BLaER1 treated with 17β-estradiol and CSF1 and Interleukin-3, amounts not matched to agents 10 nM and 100 nM (cell line): ENCODE measurements around the gene LYPLA2.

Experiments used
- H3K27ac ChIP-seq, 11 experiments: shearing (Covaris generic); formaldehyde crosslinking; 2 replicates each; pipeline ENCODE4 v1.8.1; 2022
- H3K27me3 ChIP-seq, 11 experiments: shearing (Covaris generic); formaldehyde crosslinking; 2 replicates each; pipeline ENCODE4 v1.8.1; 2022
- H3K36me3 ChIP-seq, 11 experiments: shearing (Covaris generic); formaldehyde crosslinking; 2 replicates each; pipeline ENCODE4 v1.8.1; 2022
- H3K4me1 ChIP-seq, 10 experiments: shearing (Covaris generic); formaldehyde crosslinking; 2 replicates each; pipeline ENCODE4 v1.8.1; 2022
- H3K4me2 ChIP-seq, 11 experiments: shearing (Covaris generic); formaldehyde crosslinking; 2 replicates each; pipeline ENCODE4 v1.8.1; 2022
- H3K4me3 ChIP-seq, 10 experiments: shearing (Covaris generic); formaldehyde crosslinking; 2 replicates each; pipeline ENCODE4 v1.8.1; 2022
- H3K9ac ChIP-seq, 11 experiments: shearing (Covaris generic); formaldehyde crosslinking; 2 replicates each; pipeline ENCODE4 v1.8.1; 2022
- H3K9me3 ChIP-seq, 11 experiments: shearing (Covaris generic); formaldehyde crosslinking; replicated peaks in 1 of 11; 2 replicates each; pipeline ENCODE4 v1.8.1; 2022
- H4K20me1 ChIP-seq, 11 experiments: shearing (Covaris generic); formaldehyde crosslinking; 2 replicates each; pipeline ENCODE4 v1.8.1; 2022
- Cebpa-rat ChIP-seq, 11 experiments: shearing (Covaris generic); IDR thresholded peaks; 2 replicates each; pipeline ENCODE4 v1.8.1; 2022

Gene LYPLA2

DNA sequence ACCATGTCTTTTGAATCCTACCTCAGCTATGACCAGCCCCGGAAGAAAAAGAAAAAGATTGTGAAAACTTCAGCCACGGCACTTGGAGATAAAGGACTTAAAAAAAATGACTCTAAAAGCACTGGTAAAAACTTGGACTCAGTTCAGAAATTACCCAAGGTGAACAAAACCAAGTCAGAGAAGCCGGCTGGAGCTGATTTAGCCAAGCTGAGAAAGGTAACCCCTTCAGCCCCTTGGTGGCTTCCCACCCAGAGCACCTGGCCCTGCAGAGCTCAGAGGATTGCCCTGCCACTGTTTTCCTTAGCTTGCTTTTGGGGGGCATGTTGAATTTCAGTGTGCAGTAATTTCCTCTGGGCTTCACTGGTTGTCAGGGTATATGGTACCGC is 39.1 kb upstream of the LYPLA2 start:
- peaks cover 62 to 100% (median 90%) of the 10 kb centered on the region in 11 experiments for H4K20me1 ChIP-seq
- no peak for TF ChIP-seq Cebpa-rat (IDR thresholded peaks at IDR 0.05)
- H3K4me2 ChIP-seq, result no peak overlapping the region
- no peak overlapping the region for H3K4me3 ChIP-seq
- peak overlapping the region in 3 of 11 experiments; percentile 1 to 10 (median 6); a peak in 3 of 22 replicates for H3K9ac ChIP-seq
- no peak overlapping the region for H3K27ac ChIP-seq
- H3K27me3 ChIP-seq, result no peaks in the 10 kb centered on the region
- H3K36me3 ChIP-seq, result peaks cover 84 to 100% (median 90%) of the 10 kb centered on the region in 11 experiments
- H3K9me3 ChIP-seq, result no peaks in the 10 kb centered on the region
- H3K4me1 ChIP-seq, result peaks cover 0 to 25% (median 16%) of the 10 kb centered on the region in 10 experiments; a peak in 15 of 20 replicates

DNA sequence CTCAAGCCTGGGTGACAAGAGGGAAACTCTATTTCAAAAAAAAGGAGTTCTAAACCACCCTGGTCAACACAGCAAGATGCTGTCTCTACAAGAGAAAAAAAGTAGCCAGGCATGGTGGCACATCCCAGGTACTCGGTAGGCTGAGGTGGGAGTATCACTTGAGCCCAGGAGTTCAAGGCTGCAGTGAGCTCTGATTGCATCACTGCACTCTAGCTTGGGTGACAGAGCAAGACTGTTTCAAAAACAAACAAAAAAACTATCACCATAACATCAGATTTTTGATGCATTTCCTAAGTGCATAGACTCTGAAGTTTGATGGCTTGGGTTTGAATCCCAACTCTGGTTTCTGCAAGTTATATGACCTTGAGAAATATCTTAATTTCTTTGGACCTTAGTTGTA is 38.0 kb upstream of the LYPLA2 start:
- no peak for TF ChIP-seq Cebpa-rat (IDR thresholded peaks at IDR 0.05)
- no peak overlapping the region for H3K9ac ChIP-seq
- H3K4me3 ChIP-seq, result no peak overlapping the region
- no peaks in the 10 kb centered on the region for H3K9me3 ChIP-seq
- peaks cover 89 to 100% (median 95%) of the 10 kb centered on the region in 11 experiments for H3K36me3 ChIP-seq
- peaks cover 0 to 18% (median 7%) of the 10 kb centered on the region in 10 experiments; a peak in 14 of 20 replicates for H3K4me1 ChIP-seq
- no peaks in the 10 kb centered on the region for H3K27me3 ChIP-seq
- H4K20me1 ChIP-seq, result peaks cover 53 to 100% (median 86%) of the 10 kb centered on the region in 11 experiments
- H3K27ac ChIP-seq, result no peak overlapping the region
- no peak overlapping the region for H3K4me2 ChIP-seq

DNA sequence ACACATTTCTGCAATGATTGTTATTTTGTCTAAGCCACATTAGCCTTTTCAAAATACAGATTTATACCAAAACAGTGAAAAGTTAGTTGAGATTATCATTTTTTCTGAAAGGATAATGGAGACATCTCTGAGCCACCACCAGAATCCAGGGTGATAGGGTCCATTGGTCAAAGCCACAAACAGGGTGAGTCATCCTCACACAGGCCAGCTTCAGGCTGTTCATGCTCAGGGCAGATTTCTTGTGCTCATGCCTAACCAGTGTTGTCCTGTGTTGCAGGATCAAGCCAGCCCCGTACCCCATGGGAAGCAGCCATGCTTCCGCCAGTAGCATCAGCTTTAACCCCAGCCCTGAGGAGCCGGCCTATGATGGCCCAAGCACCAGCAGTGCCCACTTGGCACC is 34.3 kb upstream of the LYPLA2 start:
- no peaks in the 10 kb centered on the region for H3K9me3 ChIP-seq
- H3K4me3 ChIP-seq, result no peak overlapping the region
- H3K4me1 ChIP-seq, result peaks cover 0 to 12% (median 0%) of the 10 kb centered on the region in 10 experiments; a peak in 6 of 20 replicates
- H3K9ac ChIP-seq, result 0 out of 22 replicates have a peak overlapping the region, but pooled peaks of 1 of the 11 experiments have one; percentile 14
- no peak overlapping the region for H3K27ac ChIP-seq
- TF ChIP-seq Cebpa-rat (IDR thresholded peaks at IDR 0.05), result no peak
- peaks cover 41 to 99% (median 89%) of the 10 kb centered on the region in 11 experiments; a peak in 21 of 22 replicates for H4K20me1 ChIP-seq
- H3K4me2 ChIP-seq, result no peak overlapping the region
- peaks cover 98 to 100% (median 100%) of the 10 kb centered on the region in 11 experiments for H3K36me3 ChIP-seq
- no peaks in the 10 kb centered on the region for H3K27me3 ChIP-seq

DNA sequence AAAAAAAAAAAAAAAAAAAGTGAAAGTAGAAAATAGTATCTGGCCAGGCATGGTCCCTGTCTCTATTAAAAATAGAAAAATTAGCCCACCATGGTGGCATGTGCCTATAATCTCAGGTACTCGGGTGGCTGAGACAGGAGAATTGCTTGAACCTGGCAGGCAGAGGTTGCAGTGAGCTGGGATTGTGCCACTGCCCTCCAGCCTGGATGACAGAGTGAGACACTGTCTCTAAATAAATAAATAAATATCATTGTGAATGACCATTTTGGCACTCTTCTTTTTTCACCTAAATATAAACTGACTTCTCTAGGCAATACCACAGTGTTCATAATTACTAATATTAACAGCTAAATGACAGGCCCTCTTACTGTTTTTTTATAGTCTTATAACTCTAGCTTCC is 33.1 kb upstream of the LYPLA2 start:
- Histone ChIP-seq H3K27me3 (no peaks in the 10 kb centered on the region), H3K4me2 (no peak overlapping the region), H3K4me3 (no peak overlapping the region), H4K20me1 (peaks cover 35 to 99% (median 89%) of the 10 kb centered on the region in 11 experiments; a peak in 21 of 22 replicates), H3K27ac (no peak overlapping the region), H3K9ac (no peak overlapping the region), H3K36me3 (peaks cover 98 to 100% (median 100%) of the 10 kb centered on the region in 11 experiments), H3K4me1 (peaks cover 0 to 19% (median 7%) of the 10 kb centered on the region in 10 experiments; a peak in 13 of 20 replicates), H3K9me3 (no peaks in the 10 kb centered on the region)
- TF ChIP-seq Cebpa-rat (IDR thresholded peaks at IDR 0.05), result no peak

DNA sequence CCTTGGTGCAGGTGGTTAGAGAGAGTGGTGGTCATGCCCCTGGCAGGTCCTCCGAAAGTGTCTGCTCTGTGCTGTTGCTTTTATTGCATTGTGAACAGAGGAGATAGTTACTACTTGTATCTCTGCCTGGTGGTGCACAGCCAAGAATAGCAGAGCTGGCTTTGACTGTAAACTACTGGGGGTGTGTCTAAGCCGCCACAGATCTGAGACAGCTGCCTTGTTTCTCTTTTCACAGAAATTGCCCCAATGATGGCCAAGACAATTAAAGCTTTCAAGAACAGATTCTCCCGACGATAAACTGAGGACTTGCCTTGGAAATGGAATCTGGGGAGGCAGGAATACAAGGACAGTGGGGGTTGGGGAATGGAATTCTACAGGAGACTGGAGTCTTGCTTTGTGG is 31.7 kb upstream of the LYPLA2 start:
- Histone ChIP-seq H3K4me1 (peaks cover 0 to 26% (median 20%) of the 10 kb centered on the region in 10 experiments; a peak in 15 of 20 replicates), H3K27ac (no peak overlapping the region), H3K27me3 (no peaks in the 10 kb centered on the region), H3K4me2 (no peak overlapping the region), H4K20me1 (peaks cover 25 to 98% (median 89%) of the 10 kb centered on the region in 11 experiments; a peak in 20 of 22 replicates), H3K4me3 (no peak overlapping the region), H3K9me3 (no peaks in the 10 kb centered on the region), H3K36me3 (peaks cover 92 to 100% (median 98%) of the 10 kb centered on the region in 11 experiments), H3K9ac (no peak overlapping the region)
- TF ChIP-seq Cebpa-rat (IDR thresholded peaks at IDR 0.05), result no peak

DNA sequence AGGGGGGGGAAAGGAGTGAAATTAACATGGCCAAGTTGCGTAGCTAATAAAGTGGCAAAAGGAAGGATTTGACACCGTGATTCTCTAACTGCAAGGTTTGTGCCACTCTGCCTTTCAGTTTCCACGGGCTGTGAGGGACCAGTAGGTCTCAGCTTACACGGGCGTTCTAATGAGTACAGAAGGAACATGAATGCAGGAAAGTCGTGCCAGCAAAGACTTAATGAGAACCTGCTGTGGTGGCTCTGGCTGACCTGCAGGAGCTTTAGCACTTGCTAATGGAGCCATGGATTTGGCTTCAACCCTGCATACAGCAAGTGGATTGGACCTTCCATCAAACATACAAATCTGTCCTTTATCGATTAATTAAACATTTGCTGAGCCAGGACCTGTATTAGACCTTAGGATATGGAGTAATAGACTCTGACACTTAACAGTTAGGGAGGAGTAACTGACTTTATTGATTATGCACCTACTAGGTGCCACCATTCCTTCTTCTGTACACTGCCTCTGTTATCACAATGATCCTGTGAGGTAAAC is 27.8 kb upstream of the LYPLA2 start:
- peak overlapping the region in 4 of 11 experiments; percentile 15 to 23 (median 19); a peak in 4 of 22 replicates for H3K4me2 ChIP-seq
- no peaks in the 10 kb centered on the region for H3K9me3 ChIP-seq
- no peak overlapping the region for H3K9ac ChIP-seq
- peaks cover 0 to 22% (median 15%) of the 10 kb centered on the region in 10 experiments; a peak in 12 of 20 replicates for H3K4me1 ChIP-seq
- H3K27ac ChIP-seq, result no peak overlapping the region
- peaks cover 25 to 69% (median 60%) of the 10 kb centered on the region in 11 experiments; a peak in 19 of 22 replicates for H4K20me1 ChIP-seq
- no peak for TF ChIP-seq Cebpa-rat (IDR thresholded peaks at IDR 0.05)
- H3K4me3 ChIP-seq, result no peak overlapping the region
- no peaks in the 10 kb centered on the region for H3K27me3 ChIP-seq
- peaks cover 72 to 98% (median 85%) of the 10 kb centered on the region in 11 experiments for H3K36me3 ChIP-seq

DNA sequence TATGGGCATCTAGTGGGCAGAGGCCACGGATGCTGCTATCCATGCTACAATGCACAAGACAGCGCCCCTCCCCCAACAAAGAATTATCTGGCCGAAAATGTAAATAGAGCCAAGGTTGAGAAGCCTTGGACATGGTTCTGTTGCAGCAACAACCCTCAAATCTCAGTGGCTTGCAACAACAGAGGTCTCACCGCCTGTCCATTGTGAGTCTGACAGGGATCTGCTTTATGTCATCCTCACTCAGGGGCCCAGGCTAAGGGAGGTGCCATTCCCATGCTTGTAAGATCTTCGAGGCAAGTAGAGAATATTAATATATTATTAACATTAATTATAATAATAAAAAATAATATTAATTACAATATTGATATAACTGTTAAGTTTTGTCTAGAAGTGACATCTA is 22.2 kb upstream of the LYPLA2 start:
- H3K4me3 ChIP-seq, result no peak overlapping the region
- no peak overlapping the region for H3K27ac ChIP-seq
- no peak for TF ChIP-seq Cebpa-rat (IDR thresholded peaks at IDR 0.05)
- H3K4me2 ChIP-seq, result no peak overlapping the region
- H4K20me1 ChIP-seq, result peaks cover 0 to 14% (median 7%) of the 10 kb centered on the region in 11 experiments; a peak in 8 of 22 replicates
- H3K9me3 ChIP-seq, result no peaks in the 10 kb centered on the region
- peaks cover 0 to 22% (median 14%) of the 10 kb centered on the region in 10 experiments; a peak in 13 of 20 replicates for H3K4me1 ChIP-seq
- no peaks in the 10 kb centered on the region for H3K27me3 ChIP-seq
- H3K36me3 ChIP-seq, result peaks cover 22 to 71% (median 48%) of the 10 kb centered on the region in 11 experiments; a peak in 21 of 22 replicates
- no peak overlapping the region for H3K9ac ChIP-seq

DNA sequence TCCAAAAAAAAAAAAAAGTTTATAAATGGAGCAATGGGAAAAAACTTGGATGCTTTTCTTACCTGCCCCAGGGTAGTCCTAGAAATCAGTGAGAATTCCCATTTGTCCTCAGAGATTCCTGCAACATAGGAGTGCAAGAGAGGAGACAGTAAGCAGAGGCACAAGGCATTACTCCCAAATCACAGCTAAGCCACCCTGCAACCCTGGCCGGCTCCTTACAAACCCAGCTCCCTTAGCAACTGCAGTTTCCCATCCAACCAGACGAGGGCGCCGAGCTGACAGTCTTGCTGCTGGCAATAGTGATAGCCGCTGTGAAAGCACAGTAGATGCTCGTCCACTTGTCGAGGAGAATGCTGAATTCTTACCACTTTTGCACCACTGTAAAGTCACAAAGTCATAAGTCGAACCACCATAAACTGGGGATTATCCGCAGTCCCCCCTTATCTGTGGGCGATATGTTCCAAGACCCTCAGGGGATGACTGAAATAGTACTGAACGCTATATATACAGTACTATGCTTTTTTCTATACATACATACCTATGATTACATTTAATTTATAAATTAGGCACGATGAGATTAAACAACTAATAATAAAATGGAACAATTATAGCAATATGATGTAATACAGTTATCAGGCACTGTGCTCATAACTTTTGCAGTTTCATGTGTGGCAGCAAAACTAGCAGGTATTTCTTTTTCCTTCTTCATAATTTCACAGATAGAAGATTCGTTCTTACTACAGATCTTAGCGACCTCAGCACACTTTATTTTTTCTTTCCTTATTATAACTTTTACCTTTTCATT is 18.7 kb upstream of the LYPLA2 start:
- Histone ChIP-seq H3K27me3 (no peaks in the 10 kb centered on the region), H3K27ac (no peak overlapping the region), H3K36me3 (peaks cover 0 to 37% (median 26%) of the 10 kb centered on the region in 11 experiments; a peak in 15 of 22 replicates), H3K4me3 (no peak overlapping the region), H3K4me1 (peaks cover 7 to 32% (median 19%) of the 10 kb centered on the region in 10 experiments), H4K20me1 (no peaks in the 10 kb centered on the region), H3K9me3 (no peaks in the 10 kb centered on the region), H3K9ac (peak overlapping the region in 2 of 11 experiments; percentile 12 to 26; a peak in 1 of 22 replicates), H3K4me2 (peak overlapping the region in 5 of 11 experiments; percentile 26 to 47 (median 36); a peak in 10 of 22 replicates)
- TF ChIP-seq Cebpa-rat (IDR thresholded peaks at IDR 0.05), result no peak

DNA sequence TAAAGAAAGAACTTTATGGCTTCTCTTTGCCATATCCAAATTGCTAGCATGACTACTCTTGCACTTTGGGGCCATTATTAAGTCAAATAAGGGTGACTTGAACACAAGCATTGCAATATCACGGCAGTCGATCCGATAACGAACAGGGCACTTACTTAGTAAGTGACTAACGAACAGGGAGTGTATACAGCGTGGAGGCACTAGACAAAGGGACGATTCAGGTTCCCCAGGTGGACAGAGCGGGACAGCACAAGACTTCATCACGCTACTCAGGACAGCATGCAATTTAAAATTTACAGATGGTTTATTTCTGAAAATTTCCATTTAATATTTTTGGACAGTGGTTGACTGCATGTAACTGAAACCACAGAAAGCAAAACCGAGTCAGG is 18.1 kb upstream of the LYPLA2 start:
- Histone ChIP-seq H3K36me3 (peaks cover 0 to 32% (median 20%) of the 10 kb centered on the region in 11 experiments; a peak in 13 of 22 replicates), H3K27me3 (no peaks in the 10 kb centered on the region), H3K4me2 (peak overlapping the region in 6 of 11 experiments; percentile 9 to 47 (median 34); a peak in 11 of 22 replicates), H4K20me1 (no peaks in the 10 kb centered on the region), H3K4me1 (peaks cover 12 to 38% (median 25%) of the 10 kb centered on the region in 10 experiments), H3K27ac (no peak overlapping the region), H3K9ac (peak overlapping the region in 4 of 11 experiments; percentile 6 to 32 (median 19); a peak in 2 of 22 replicates), H3K9me3 (no peaks in the 10 kb centered on the region), H3K4me3 (no peak overlapping the region)
- TF ChIP-seq Cebpa-rat (IDR thresholded peaks at IDR 0.05), result no peak
